Measurements from ENCODE around the gene PAEP.
"Not testable (repeated sequence)": the region's sequence is repeated elsewhere in the genome, so short reads cannot be mapped to it uniquely, and the experiment has no call there.

Gene PAEP

GRCh38 chr9:135530146-135530545, 31.4 kb upstream of the PAEP start:
- TF ChIP-seq CTCF (IDR thresholded peaks at IDR 0.05; ENCODE audit: borderline replicate concordance, insufficient read depth, low read depth, low read length): no peak
- no peak overlapping the region for H3K4me3 ChIP-seq (ENCODE audit: low read depth, low read length)

- no peak overlapping the region for H3K4me3 ChIP-seq (ENCODE audit: low read depth, low read length)
- TF ChIP-seq CTCF (IDR thresholded peaks at IDR 0.05; ENCODE audit: borderline replicate concordance, insufficient read depth, low read depth, low read length): no peak
Observed at GRCh38 chr9:135531096-135531495, 30.5 kb upstream of the PAEP start.

GRCh38 chr9:135533113-135533512, 28.4 kb upstream of the PAEP start:
- no peak for TF ChIP-seq CTCF (IDR thresholded peaks at IDR 0.05; ENCODE audit: borderline replicate concordance, insufficient read depth, low read depth, low read length)
- H3K4me3 ChIP-seq (ENCODE audit: low read depth, low read length): no peak overlapping the region

DNA sequence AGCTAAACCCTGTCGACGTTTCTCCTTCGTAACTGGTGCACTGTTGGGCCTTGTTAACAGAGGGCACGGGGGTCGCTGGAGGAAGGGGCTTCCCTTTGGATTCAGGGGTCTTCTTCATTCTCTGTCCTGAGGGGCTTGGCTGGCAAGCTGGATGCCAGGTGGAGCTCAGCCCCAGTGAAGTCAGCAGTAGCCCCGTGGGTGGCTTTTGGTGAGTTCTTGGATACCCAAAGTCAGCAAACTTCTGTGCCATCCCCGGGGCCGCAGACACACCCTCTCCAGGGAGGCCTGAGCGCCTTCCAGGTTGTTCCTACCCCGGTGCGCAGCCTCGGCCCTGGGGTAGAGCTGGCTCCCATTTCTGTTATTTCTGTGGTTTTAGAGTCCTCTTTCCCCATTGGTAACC, 27.9 kb upstream of the PAEP start:
- TF ChIP-seq CTCF (IDR thresholded peaks at IDR 0.05; ENCODE audit: borderline replicate concordance, insufficient read depth, low read depth, low read length): no peak
- no peak overlapping the region for H3K4me3 ChIP-seq (ENCODE audit: low read depth, low read length)

DNA sequence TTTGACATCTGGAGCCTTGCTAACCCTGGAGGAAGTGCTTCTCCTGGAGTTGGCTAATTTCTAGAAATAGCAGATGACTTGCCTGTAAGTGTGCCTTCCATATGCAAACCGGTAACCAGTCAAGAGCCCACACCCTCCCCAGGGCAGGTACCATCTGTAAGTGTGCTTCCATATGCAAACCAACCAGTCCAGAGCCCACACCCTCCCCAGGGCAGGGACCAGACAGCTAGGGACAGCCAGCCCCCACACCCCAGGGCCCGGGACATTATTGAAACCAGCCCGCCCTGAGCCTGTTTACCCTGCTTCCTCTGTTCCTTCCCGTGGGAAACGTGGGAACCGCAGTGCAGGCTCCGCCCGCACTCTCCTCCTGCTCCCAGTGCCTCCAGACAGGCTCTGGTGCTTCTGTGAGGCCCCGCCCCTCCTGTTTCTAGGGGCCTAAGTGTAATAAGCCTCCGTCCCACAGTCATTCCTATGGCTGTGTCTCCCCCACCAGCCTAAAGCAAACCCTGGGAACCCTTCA, 27.3 kb upstream of the PAEP start:
- not testable (repeated sequence) for H3K4me3 ChIP-seq (ENCODE audit: low read depth, low read length)

DNA sequence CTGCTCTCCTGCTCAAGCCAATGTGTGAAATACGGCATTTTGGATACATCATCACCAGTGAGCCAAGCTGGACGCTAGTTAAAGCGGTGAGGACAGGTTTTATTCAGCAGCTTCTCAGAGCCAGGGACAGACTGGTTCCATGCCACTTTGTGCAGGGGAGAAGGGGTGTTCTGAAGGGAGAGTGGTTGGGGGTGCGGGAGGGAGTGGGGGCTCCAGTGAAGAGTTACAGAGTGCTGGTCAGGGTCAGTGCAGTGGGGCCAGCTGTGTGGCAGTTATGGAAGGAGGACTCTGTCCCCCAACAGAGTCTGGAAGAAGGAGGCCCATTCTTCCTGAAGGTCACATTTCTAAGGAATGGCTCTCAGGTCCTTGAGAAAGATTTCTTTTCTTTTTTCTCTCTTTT, 26.7 kb upstream of the PAEP start:
- H3K4me3 ChIP-seq (ENCODE audit: low read depth, low read length): not testable (repeated sequence)

DNA sequence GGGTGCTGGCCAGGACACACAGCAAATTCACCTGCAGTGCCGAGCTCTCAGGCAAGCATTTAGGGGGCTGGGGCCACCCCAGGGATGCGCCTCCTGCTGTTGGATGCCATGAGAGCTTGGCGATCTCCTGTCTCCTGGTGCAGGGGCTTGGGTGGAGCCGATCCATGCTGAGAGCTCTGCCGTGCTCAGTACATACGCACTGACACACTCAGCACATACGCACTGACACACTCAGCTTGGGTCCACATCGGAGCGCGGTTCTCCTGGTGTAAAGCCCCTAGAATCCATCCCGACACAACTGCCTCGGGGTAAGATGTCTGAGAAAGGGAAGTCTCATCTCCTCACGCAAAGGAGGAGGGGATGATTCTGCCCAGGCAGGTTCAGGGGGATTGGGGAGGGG, 25.9 kb upstream of the PAEP start:
- H3K4me3 ChIP-seq (ENCODE audit: low read depth, low read length): not testable (repeated sequence)

GRCh38 chr9:135536216-135536615, 25.3 kb upstream of the PAEP start:
- TF ChIP-seq CTCF (IDR thresholded peaks at IDR 0.05; ENCODE audit: borderline replicate concordance, insufficient read depth, low read depth, low read length): no peak
- no peak overlapping the region for H3K4me3 ChIP-seq (ENCODE audit: low read depth, low read length)

GRCh38 chr9:135543262-135543894, 18.2 kb upstream of the PAEP start:
- H3K4me3 ChIP-seq (ENCODE audit: low read depth, low read length): not testable (repeated sequence)

All from GM12875 (cell line).